Stimulated activated CD4-positive, alpha-beta T cell treated with anti-CD3 and anti-CD28 coated beads, Interleukin-1b, Interleukin-23, amount 100 ng/mL, for 24 hours (primary cell): ENCODE measurements around the gene PHKB.
A peak's percentile ranks its signal among the peaks of the same experiment; 100 is the strongest.
"Not testable (repeated sequence)": the region's sequence is repeated elsewhere in the genome, so short reads cannot be mapped to it uniquely, and the experiment has no call there.

Experiments
- DNase-seq, 4 experiments: peaks; one replicate each; pipeline ENCODE4 v3.0.0-alpha.2; 2020; ENCODE audit warnings: low read depth in 4 of 4, low spot score in 1 of 4

Gene PHKB

GRCh38 chr16:47554587-47554986 is 93.5 kb downstream of the PHKB start:
- DNase-seq = not testable (repeated sequence)

DNA sequence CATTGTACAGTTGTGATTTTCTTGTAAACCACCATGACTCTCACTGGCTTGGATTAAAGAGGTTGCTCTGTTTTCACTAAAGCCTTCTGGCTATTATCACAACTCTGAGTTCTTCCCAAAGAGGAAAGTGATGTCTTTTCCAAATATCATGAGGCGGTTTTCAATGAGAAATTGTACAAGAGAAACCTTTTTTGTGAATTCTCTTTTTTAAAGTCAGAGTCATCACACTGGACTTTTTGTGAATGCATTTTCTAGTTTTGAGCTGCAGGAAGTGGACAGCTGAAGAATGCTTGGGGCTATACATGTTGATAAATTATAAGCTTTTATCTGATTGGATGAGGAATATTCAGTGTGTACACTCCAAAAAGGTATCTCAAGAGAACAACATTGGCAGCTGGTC is 100.2 kb downstream of the PHKB start:
- DNase-seq = no peak

DNA sequence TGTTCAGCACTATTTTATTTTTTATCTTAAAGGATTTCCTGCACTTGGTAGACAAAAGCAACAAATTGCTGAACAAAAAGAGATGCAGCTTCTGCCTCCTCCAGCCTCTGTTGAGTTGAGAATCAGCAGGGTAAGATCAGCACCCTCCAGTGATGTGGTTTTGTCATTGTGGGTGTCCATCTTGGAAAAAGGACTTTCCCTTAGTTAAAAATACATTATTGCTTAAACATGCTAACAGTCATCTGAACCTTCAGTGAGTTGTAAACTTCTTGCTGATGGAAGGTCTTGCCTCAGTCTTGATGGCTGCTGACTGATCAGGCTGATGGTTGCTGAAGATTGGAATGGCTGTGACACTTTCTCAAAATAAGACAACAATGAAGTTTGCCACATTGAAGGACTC is 101.2 kb downstream of the PHKB start:
- DNase-seq = no peak

- DNase-seq = no peak
Measured at GRCh38 chr16:47565454-47565853, 104.3 kb downstream of the PHKB start.

- no peak for DNase-seq
Measured at GRCh38 chr16:47567321-47567720, 106.2 kb downstream of the PHKB start.

- DNase-seq = no peak
Measured at GRCh38 chr16:47568351-47568750, 107.2 kb downstream of the PHKB start.

GRCh38 chr16:47571049-47571448 is 109.9 kb downstream of the PHKB start:
- no peak for DNase-seq

DNA sequence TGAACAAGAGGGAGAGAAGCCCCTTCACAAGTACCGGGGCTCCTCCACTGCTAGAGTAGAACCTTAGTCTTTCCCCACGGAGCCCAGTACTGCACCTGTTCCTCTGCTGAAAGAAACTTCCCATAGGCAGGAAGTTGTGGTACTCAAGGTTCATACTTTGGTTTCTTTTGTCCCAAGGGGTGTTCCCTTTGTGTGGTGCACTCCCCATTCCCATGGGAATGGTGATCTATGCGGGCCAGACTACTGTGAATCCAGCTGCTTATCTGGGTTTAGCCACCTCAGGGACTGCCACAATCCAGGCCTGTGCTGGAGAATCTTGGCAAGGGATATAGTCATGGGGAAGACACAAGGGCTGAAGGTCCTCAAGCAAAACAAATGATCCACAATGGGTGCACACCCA is 110.6 kb downstream of the PHKB start:
- no peak for DNase-seq

DNA sequence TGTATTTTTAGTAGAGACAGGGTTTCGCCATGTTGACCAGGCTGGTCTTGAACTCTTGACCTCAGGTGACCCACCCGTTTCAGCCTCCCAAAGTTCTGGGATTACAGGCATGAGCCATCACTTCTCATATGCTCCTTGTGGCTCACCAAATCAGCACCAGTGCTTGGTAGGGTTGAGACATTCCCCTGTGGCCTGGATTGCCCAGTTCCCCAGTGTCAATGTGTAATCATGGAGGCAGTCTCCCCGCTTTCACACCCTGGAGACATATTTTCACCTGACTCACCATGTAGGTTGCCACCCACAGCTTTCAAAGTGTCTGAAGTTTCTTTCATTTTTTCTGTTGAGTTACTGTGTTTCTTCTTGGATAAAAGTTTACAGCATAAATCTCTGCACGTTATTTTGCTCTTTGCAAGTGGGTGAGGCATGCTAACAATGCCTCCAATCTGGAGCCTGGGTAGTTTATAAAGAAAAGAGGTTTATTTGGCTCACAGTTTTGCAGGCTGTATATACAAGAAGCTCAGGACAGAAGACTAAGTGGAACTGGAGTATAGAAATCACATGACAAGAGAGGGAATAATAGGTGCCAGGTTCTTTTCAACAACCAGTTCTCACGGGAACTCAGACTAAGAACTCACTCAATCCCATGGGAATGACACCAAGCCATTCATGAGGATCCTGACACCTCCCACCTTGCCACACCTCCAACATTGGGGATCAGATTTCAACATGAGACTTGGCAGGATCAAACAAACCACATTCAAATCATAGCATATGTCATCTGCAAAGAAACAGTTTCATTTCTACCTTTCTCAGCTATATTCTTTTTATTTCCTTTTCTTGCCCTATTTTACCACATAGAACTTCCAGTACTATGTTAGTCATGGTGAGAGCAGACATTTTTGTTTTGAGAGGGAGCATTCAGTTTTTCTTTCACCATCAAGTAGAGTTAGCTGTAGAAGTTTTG is 113.2 kb downstream of the PHKB start:
- peak in 3 of 4 experiments; percentile 11 to 20 (median 15) for DNase-seq

DNA sequence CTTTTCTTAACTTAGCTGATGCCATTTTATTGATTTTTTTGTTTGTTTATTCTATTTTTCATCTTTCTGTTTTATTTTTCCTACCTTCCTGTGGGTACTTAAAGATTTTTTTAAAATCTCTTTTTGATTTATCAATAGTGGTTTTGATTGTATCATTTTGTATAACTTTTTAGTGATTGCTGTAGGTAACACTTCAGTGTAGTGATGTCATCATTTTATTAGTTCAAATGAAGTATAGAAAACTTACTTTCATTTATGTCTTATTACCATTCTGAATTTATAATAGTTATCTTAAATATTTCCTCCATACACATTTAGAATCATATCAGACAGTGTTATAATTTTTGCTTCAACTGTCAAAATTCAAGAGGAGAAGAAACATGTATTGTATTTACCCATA is 115.9 kb downstream of the PHKB start:
- DNase-seq = no peak

DNA sequence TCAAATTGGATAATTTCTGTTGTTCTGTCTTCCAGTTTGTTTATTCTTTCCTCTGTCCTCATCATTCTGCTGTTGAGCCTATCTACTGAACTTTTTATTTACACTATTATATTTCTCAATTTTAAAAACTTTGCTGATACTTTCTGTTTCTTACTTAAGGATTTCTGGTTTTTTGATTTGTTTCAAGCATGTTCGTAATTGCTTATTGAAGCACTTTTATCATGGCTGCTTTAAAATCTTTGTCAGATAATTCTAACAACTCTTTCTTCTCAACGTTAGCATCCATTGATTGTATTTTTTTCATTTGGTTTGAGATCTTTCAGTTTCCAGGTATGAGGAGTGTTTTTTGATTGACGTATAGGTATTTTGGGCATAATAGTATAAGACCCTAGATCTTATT is 116.9 kb downstream of the PHKB start:
- DNase-seq = no peak

GRCh38 chr16:47578573-47578972 is 117.4 kb downstream of the PHKB start:
- no peak for DNase-seq

GRCh38 chr16:47581114-47581513 is 120.0 kb downstream of the PHKB start:
- DNase-seq = no peak

- DNase-seq = no peak
Measured at GRCh38 chr16:47584464-47585225, 123.5 kb downstream of the PHKB start.

GRCh38 chr16:47586121-47586520 is 125.0 kb downstream of the PHKB start:
- DNase-seq = no peak

GRCh38 chr16:47590472-47590871 is 129.3 kb downstream of the PHKB start:
- DNase-seq = no peak

DNA sequence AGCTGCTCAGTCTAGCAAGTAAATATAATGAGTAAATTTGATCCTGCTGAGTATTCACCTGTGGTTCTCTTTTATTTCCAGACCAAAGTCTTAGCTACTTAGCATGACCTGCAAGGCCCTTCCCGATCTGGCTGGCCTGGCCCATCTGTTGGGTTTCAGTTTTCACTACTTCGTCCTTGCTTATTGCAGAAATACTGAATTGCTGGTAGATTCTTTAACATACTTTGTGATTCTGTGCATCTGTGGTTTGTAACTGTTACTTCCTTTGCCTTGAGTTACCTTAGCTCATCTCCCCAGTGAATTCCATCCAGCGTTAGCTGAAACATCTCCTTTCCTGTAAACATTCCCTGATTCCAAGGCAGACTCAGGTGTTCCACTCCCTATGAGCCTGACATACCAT is 131.1 kb downstream of the PHKB start:
- DNase-seq = no peak

DNA sequence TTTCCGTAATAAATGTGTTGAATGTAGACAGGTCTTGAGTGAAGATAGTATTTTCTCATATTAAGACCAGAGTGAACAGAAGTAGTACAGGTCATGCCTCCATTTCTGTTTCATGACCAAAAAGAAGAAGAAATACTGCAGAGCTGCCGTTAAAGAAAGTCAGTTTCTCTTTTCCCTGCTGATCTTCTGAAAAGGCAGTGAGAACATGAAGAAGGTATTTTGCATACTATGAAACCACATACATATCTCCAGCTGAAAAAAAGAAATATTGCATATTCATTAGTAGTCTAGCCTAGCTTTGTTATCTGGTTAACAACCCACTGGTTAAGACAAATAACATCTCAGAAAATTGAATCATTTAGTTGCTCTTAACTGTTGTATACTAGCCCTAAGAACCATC is 138.4 kb downstream of the PHKB start:
- DNase-seq = no peak

DNA sequence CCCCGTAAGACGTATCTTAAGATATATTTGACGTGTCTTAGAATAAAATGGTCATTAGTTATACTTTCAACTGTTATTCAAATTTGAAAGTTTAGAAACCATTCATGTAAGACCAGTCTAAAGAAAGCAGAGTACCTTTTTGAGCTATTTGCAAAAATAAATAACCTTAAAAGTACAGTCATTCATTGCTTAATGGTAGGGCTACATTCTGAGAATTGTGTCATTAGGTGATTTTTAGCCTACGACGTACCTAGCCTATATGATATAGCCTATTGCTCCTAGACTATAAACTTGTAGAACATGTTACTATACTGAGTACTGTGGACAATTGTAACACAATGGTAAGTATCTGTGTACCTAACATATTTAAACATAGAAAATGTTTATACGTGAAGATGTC is 139.2 kb downstream of the PHKB start:
- DNase-seq = no peak

DNA sequence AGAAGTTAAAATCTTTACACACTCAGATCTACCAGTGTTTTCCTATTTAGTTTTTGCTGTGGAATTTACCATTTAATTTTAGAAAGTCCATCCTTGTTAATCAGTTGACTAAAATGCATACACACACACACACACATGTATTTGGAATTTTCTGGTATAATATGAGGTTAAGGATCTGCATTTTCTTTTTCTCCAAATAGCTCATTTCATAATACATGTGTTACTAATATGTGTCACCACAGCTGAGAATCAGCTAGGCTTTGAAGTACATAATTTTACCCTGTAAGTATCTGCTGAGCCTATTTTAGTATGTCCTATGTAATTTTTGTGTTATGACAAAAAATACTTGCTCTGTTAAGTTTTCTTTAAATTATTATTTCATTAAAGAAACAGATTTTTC is 143.2 kb downstream of the PHKB start:
- DNase-seq = no peak

- no peak for DNase-seq
Measured at GRCh38 chr16:47611042-47611441, 149.9 kb downstream of the PHKB start.

- DNase-seq = no peak
Measured at GRCh38 chr16:47611848-47612493, 150.8 kb downstream of the PHKB start.
